ENCODE measurements around the gene ZBTB24.

DNA sequence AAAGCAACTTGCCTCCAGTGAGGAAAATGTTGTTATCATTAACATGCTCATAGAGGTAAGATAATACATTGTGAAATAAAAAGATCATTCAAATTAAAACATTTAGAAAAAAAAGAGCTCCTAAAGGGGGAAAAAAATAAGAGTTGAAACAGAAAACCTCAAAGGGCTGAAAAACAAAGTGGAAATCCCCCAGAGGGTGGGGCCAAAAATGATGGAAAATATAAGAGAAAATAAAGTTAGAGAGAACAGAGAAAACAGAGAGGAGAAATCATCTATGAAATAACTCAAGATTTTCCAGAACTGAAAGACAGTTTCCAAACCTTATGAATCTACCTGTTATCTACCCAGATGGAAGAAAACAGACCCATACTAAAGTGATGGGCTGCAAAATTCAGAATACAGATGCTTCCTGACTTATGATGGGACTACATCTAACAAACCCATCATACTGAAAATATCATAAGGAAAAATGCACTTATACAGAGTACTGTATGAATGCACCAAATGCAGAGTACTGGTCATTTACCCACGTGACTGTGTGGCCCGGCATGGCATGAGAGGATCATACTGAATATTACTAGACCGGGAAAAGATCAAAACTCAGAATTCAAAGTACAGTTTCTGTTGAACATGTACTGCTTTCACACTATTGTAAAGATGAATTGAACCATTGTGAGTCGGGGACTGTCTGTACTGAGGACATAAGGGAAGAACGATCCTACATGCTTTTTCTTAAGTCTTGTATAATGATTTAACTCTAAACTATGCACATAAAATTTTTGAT lies 4.0 kb downstream of the ZBTB24 start:
- TF ChIP-seq, protein P1, sequence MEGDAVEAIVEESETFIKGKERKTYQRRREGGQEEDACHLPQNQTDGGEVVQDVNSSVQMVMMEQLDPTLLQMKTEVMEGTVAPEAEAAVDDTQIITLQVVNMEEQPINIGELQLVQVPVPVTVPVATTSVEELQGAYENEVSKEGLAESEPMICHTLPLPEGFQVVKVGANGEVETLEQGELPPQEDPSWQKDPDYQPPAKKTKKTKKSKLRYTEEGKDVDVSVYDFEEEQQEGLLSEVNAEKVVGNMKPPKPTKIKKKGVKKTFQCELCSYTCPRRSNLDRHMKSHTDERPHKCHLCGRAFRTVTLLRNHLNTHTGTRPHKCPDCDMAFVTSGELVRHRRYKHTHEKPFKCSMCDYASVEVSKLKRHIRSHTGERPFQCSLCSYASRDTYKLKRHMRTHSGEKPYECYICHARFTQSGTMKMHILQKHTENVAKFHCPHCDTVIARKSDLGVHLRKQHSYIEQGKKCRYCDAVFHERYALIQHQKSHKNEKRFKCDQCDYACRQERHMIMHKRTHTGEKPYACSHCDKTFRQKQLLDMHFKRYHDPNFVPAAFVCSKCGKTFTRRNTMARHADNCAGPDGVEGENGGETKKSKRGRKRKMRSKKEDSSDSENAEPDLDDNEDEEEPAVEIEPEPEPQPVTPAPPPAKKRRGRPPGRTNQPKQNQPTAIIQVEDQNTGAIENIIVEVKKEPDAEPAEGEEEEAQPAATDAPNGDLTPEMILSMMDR (IDR thresholded peaks at IDR 0.05) = no peak
- no peak for TF ChIP-seq POLR2A (IDR thresholded peaks at IDR 0.05)

Measured in thyroid gland (tissue), 4 donors.